ENCODE measurements around the gene MTERF2. TPM values are rescaled to one million over a fixed set of nuclear protein-coding genes. Genes with fewer than 3 reads are reported as not detected.
"Not testable (repeated sequence)": the region's sequence is repeated elsewhere in the genome, so short reads cannot be mapped to it uniquely, and the experiment has no call there.

MTERF2 gene
- total RNA-seq, 1 experiment from 2014 or later: 10.9 TPM

DNA sequence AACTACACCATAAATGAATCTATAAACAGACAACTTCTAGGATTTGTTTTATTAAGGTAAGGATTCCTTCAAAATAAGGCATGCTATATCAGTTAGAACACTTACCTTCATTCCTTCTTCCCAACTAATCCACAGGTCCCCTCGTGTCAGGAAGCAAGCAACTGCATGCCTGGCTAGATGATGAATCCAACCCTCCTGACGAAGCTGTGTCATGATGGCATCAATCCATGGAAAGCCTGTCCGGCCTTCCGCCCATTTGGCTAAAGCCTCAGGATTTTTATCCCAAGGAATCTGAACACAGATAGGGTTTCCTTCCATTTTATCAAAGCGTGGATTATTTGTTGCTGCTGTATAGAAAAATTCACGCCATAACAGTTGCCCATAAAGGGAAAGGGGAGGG, 12.5 kb upstream of the MTERF2 start:
- no peak overlapping the region for H3K27ac ChIP-seq (ENCODE audit: low read length)
- H3K4me1 ChIP-seq (ENCODE audit: control insufficient read depth, insufficient read depth, low read length): peaks cover 7% of the 10 kb centered on the region; the same call in 1 of the 2 replicates
- no TSS peak for BruUV-seq (replicated peaks)
- H3K4me3 ChIP-seq (ENCODE audit: low read depth in 2 of 2, low read length in 2 of 2): no peak overlapping the region
- intact Hi-C loops (cut with micrococcal nuclease; ENCODE audit: unreplicated experiment): no loop called here
- H3K27me3 ChIP-seq (ENCODE audit: control insufficient read depth, insufficient read depth, low read length): no peaks in the 10 kb centered on the region
- in situ Hi-C loops (cut with HindIII; ENCODE audit: low pct_unique_long_range_greater_than_20kb, low sequenced_read_pairs): no loop called here
- TF ChIP-seq, protein P1, sequence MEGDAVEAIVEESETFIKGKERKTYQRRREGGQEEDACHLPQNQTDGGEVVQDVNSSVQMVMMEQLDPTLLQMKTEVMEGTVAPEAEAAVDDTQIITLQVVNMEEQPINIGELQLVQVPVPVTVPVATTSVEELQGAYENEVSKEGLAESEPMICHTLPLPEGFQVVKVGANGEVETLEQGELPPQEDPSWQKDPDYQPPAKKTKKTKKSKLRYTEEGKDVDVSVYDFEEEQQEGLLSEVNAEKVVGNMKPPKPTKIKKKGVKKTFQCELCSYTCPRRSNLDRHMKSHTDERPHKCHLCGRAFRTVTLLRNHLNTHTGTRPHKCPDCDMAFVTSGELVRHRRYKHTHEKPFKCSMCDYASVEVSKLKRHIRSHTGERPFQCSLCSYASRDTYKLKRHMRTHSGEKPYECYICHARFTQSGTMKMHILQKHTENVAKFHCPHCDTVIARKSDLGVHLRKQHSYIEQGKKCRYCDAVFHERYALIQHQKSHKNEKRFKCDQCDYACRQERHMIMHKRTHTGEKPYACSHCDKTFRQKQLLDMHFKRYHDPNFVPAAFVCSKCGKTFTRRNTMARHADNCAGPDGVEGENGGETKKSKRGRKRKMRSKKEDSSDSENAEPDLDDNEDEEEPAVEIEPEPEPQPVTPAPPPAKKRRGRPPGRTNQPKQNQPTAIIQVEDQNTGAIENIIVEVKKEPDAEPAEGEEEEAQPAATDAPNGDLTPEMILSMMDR (IDR thresholded peaks at IDR 0.05): no peak
- TF ChIP-seq, protein P2, sequence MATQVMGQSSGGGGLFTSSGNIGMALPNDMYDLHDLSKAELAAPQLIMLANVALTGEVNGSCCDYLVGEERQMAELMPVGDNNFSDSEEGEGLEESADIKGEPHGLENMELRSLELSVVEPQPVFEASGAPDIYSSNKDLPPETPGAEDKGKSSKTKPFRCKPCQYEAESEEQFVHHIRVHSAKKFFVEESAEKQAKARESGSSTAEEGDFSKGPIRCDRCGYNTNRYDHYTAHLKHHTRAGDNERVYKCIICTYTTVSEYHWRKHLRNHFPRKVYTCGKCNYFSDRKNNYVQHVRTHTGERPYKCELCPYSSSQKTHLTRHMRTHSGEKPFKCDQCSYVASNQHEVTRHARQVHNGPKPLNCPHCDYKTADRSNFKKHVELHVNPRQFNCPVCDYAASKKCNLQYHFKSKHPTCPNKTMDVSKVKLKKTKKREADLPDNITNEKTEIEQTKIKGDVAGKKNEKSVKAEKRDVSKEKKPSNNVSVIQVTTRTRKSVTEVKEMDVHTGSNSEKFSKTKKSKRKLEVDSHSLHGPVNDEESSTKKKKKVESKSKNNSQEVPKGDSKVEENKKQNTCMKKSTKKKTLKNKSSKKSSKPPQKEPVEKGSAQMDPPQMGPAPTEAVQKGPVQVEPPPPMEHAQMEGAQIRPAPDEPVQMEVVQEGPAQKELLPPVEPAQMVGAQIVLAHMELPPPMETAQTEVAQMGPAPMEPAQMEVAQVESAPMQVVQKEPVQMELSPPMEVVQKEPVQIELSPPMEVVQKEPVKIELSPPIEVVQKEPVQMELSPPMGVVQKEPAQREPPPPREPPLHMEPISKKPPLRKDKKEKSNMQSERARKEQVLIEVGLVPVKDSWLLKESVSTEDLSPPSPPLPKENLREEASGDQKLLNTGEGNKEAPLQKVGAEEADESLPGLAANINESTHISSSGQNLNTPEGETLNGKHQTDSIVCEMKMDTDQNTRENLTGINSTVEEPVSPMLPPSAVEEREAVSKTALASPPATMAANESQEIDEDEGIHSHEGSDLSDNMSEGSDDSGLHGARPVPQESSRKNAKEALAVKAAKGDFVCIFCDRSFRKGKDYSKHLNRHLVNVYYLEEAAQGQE (IDR thresholded peaks at IDR 0.05; ENCODE audit: insufficient read depth in 1 of 2, low read depth in 2 of 2, low read length in 1 of 2): no peak
- TF ChIP-seq TCF7L2 (IDR thresholded peaks at IDR 0.05; ENCODE audit: low read depth, low read length) (no peak), SIN3A (IDR thresholded peaks at IDR 0.05; ENCODE audit: borderline replicate concordance, insufficient read depth, low read depth, low read length) (no peak), POLR2AphosphoS5 (IDR thresholded peaks at IDR 0.05; ENCODE audit: low read depth, low read length) (no peak)
- ChIA-PET POLR2A (no interaction called here), CTCF (interaction anchor here (0.8 kb wide), 1 partner anchor 1226 kb away, joined by 3 read pairs; no protein-coding TSS in a partner anchor)
- H3K36me3 ChIP-seq (ENCODE audit: control insufficient read depth, insufficient read depth, low read length): peaks cover 8% of the 10 kb centered on the region
- ATAC-seq (no peak), DNase-seq (ENCODE audit: low read depth, low spot score) (no peak)
- H3K9me3 ChIP-seq (ENCODE audit: control insufficient read depth, insufficient read depth, low read depth, low read length): no peaks in the 10 kb centered on the region

DNA sequence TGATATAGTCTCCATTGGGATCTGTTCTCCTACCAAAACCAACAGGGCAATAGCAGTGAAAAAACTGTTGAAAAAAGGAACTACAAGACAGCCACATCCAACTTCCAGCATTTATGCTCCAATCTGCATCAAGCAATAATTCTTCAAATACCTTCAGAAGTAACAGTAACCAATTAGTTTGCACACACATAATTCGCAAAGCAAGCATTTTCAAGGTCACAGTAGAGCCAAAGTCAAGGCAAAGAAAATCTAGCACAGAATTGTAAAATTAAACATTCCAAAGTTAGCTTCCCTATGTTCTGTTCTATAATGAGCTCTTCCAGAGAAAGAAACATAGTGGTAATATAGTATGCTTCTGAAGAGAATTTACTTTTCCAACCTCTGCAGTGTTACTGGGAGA, 11.0 kb upstream of the MTERF2 start:
- DNase-seq (ENCODE audit: low read depth, low spot score) (no peak), ATAC-seq (no peak)
- Histone ChIP-seq H3K27ac (ENCODE audit: low read length) (no peak overlapping the region), H3K4me3 (ENCODE audit: low read depth in 2 of 2, low read length in 2 of 2) (no peak overlapping the region), H3K27me3 (ENCODE audit: control insufficient read depth, insufficient read depth, low read length) (no peaks in the 10 kb centered on the region), H3K4me1 (ENCODE audit: control insufficient read depth, insufficient read depth, low read length) (peaks cover 10% of the 10 kb centered on the region; the same call in 1 of the 2 replicates), H3K9me3 (ENCODE audit: control insufficient read depth, insufficient read depth, low read depth, low read length) (no peaks in the 10 kb centered on the region), H3K36me3 (ENCODE audit: control insufficient read depth, insufficient read depth, low read length) (peaks cover 8% of the 10 kb centered on the region)
- intact Hi-C loops (cut with micrococcal nuclease; ENCODE audit: unreplicated experiment) (no loop called here), in situ Hi-C loops (cut with HindIII; ENCODE audit: low pct_unique_long_range_greater_than_20kb, low sequenced_read_pairs) (no loop called here)
- TF ChIP-seq POLR2AphosphoS5 (IDR thresholded peaks at IDR 0.05; ENCODE audit: low read depth, low read length): no peak
- no peak for TF ChIP-seq TCF7L2 (IDR thresholded peaks at IDR 0.05; ENCODE audit: low read depth, low read length)
- TF ChIP-seq, protein P1 (IDR thresholded peaks at IDR 0.05): no peak
- TF ChIP-seq, protein P2 (IDR thresholded peaks at IDR 0.05; ENCODE audit: insufficient read depth in 1 of 2, low read depth in 2 of 2, low read length in 1 of 2): no peak
- TF ChIP-seq SIN3A (IDR thresholded peaks at IDR 0.05; ENCODE audit: borderline replicate concordance, insufficient read depth, low read depth, low read length): no peak
- BruUV-seq (replicated peaks): no TSS peak
- CTCF ChIA-PET: no interaction called here
- POLR2A ChIA-PET: no interaction called here

DNA sequence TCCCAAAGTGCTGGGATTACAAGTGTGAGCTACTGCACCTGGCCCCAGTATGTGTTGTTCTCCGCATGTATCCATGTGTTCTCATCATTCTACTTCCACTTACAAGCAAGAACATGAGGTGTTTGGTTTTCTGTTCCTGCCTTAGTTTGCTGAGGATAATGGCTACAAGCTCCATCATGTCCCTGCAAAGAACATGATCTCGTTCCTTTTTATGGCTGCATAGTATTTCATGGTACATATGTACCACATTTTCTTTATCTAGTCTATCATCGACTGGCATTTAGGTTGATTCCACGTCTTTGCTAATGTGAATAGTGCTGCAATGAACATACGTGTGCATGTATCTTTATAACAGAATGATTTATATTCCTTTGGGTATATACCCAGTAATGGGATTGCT, 9.2 kb upstream of the MTERF2 start:
- in situ Hi-C loops (cut with HindIII; ENCODE audit: low pct_unique_long_range_greater_than_20kb, low sequenced_read_pairs); H3K27me3 ChIP-seq (ENCODE audit: control insufficient read depth, insufficient read depth, low read length); H3K27ac ChIP-seq (ENCODE audit: low read length); DNase-seq (ENCODE audit: low read depth, low spot score); CTCF ChIA-PET; H3K4me3 ChIP-seq (ENCODE audit: low read depth in 2 of 2, low read length in 2 of 2); ATAC-seq; H3K36me3 ChIP-seq (ENCODE audit: control insufficient read depth, insufficient read depth, low read length); H3K9me3 ChIP-seq (ENCODE audit: control insufficient read depth, insufficient read depth, low read depth, low read length); BruUV-seq (replicated peaks); POLR2A ChIA-PET; intact Hi-C loops (cut with micrococcal nuclease; ENCODE audit: unreplicated experiment): not testable (repeated sequence)
- peaks cover 10% of the 10 kb centered on the region; the same call in 1 of the 2 replicates for H3K4me1 ChIP-seq (ENCODE audit: control insufficient read depth, insufficient read depth, low read length)
